ENCODE data around the gene CRELD2.

Gene CRELD2

GRCh38 chr22:49913026-49913425 is 5.4 kb upstream of the CRELD2 start:
- DNase-seq, result no peak

- DNase-seq, result no peak
Observed at GRCh38 chr22:49913446-49913845, 5.0 kb upstream of the CRELD2 start.

GRCh38 chr22:49914256-49914655 is 4.2 kb upstream of the CRELD2 start:
- no peak for DNase-seq

DNA sequence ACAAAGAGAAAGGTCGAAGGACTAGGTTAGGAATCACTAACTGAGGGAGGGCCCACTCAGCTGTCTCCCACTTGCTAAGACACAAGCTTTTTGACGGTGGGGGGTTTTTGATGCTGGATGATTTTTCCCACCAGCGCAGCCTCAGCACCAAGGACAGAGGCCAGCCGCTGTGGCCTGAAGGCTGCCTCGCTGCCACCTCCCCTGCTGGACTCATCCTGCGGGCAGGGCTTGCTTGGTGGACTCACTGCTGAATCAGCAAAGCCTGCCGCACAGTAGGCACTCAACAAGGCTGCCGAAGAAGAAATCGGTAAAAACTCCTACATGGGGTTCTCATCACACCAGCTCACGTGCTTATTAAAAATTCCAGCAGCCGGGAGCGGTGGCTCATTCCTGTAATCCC is 2.8 kb upstream of the CRELD2 start:
- DNase-seq, result no peak

- no peak for DNase-seq
Observed at GRCh38 chr22:49916831-49917230, 1.6 kb upstream of the CRELD2 start.

GRCh38 chr22:49918911-49919881 is 762 bp downstream of the CRELD2 start:
- no peak for DNase-seq

DNA sequence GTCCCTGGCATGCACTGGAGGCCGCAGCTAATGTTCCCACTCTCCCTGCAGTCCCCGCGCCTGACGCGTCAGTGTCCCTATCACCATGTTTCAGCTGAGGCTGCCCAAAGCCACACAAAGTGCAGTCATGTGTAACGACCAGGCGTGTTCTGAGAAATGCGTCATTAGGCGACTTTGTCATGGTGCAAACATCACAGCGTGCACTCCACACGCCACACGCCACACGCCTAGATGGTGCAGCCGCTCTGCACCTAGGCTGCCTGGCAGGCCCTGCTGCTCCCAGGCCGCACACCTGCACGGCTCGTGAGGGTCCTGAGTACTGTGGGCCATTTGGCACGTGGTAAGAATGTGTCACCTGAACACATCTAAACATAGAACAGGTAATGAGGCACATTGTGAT is 2.4 kb downstream of the CRELD2 start:
- no peak for DNase-seq

GRCh38 chr22:49921508-49922278 is 3.3 kb downstream of the CRELD2 start:
- DNase-seq, result no peak

GRCh38 chr22:49922484-49922883 is 4.0 kb downstream of the CRELD2 start:
- DNase-seq, result no peak

- no peak for DNase-seq
Observed at GRCh38 chr22:49922926-49923325, 4.5 kb downstream of the CRELD2 start.

DNA sequence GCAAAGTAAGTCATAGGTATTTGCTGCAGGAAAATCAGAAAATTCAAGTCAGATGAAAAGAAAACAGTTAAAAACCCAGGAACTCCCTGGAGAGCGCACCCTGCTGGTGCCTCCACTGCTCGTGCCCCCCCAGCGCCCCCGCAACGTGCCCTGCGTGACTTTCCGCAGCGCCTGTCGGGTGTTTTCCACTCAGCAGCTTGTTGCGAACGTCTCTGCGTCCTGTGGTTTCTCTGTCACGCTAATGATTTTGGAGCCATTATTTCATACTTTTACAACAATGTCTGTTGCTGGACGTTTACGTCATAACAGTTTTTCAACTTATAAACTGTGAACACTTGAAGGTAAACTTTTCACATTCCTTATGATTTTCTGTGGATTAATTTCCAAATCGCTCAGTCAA is 5.0 kb downstream of the CRELD2 start:
- DNase-seq, result no peak

DNA sequence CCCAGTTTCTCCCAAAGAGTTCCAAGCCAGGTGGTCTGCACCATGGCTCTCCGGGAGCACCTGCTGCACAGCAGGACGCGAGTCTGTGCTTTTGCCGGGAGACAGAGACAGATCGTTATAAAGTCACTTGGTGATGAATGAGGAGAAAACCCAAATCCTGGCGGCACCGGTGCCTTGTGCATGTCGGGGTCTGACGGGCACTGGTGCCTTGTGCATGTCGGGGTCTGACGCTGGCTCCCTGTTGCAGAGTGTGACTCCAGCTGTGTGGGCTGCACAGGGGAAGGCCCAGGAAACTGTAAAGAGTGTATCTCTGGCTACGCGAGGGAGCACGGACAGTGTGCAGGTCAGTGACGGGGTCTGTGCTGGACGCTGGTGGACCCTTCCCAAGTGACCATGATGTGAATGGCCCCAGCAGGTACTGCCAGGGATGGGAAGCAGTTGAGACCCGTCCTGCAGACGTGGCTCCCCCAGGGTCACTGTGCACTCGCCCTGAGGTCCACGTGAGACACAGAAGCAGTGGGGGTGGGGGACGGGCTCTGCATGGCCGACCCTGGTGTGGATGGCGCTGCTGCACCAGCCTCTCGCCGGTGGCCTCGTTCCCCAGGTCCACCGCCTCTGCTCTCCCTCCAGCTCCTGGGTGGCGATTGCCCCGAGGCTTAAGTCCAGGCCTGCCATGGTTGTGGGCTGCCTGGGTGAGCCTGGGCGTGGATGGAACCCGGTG is 5.8 kb downstream of the CRELD2 start:
- DNase-seq, result no peak

GRCh38 chr22:49925525-49926128 is 7.2 kb downstream of the CRELD2 start:
- DNase-seq, result no peak

DNA sequence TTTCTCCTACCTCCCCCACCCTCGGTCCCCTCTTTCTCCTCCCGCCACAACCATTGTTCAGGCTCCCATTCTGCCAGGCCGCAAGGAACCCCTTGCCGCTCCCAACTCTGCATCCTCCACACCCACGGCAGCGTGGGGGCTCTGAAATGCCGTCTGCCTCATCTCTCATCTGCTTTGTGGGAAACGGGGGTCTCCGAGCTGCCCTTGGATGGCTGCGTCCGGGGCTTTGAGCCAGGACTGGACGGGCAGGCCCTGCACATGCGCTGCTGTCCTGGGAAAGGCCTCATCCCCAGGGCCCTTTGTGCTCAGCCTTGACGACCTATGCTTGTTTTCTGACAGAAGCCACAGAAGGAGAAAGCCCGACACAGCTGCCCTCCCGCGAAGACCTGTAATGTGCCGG is 8.5 kb downstream of the CRELD2 start:
- no peak for DNase-seq

GRCh38 chr22:49927483-49928184 is 9.2 kb downstream of the CRELD2 start:
- no peak for DNase-seq

GRCh38 chr22:49928185-49928495 is 9.7 kb downstream of the CRELD2 start:
- no peak for DNase-seq

DNA sequence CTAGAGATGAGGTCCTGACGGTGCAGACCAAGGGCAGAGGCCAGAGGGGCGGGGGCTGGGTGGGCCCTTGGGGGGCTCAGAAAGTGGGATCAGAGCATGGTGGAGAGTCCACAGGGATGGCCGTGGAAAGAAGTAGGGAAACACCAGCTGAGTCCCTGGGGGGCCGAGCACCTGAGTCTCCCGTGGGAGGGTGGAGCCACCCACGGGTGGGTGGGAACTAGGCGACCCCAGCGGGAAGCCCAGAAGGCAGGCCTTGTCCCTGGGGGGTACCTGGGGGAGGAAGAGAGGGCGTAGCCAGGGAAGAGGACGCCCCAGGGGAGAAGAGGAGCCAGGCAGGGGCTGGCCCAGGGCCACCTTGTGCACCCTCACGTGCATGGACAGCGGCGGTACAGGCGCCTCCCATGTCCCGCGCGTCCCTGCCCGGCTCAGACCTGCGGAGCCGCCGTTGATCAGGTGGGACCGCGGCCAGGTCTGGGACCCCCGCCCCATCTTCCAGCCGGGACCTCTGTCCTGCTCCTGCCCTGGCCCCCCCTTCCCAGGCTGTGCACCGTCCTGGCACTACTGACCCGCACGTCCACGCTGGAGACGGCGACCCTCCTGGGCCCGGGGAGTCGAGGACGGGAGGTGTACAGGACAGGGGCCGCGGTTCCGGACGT is 10.2 kb downstream of the CRELD2 start:
- no peak for DNase-seq

- peak; percentile 18 for DNase-seq
Observed at GRCh38 chr22:49929211-49929979, 11.0 kb downstream of the CRELD2 start.

DNA sequence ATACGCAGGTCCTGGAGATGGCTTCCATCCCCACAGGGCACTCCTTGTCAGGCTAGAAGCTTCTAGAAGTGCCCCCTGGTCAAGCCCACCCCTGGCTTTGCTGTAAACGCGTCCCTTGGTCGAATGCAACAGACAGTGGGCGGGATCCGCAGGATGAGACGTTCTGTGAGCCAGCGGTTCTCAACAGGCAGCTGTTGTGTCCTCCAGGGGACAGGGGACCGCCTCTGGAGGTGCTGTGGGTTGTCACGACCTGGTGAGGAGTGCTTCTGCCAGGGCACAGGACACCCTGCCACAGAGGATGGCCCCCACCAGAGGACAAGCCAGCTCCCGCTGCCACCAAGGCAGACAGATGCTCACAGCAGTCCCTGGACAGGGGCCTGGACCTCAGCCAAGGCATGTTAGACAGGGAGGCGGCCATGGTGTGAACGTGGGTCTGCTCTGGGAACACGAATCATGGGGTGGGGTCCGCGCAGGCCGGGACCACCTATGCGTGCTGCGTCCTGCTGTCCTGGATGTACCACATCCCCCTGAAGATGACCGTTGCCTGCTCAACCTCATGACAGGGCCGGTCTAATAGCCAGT is 11.7 kb downstream of the CRELD2 start:
- DNase-seq, result no peak

GRCh38 chr22:49930596-49931412 is 12.4 kb downstream of the CRELD2 start:
- peak; percentile 39 for DNase-seq

Data from HCEC 1CT (cell line).